Vagina (tissue), 2 donors: Measurements from ENCODE around the gene PTPRG.

Experiments
- CTCF ChIP-seq, 3 experiments: fragments of 450-650 bp in 2 of 3; fragments of 200-600 bp in 1 of 3; sonication (generic) in 1 of 3; IDR thresholded peaks; one replicate each; pipeline ENCODE4 v1.5.1; 2017 to 2019; ENCODE audit warnings: antibody characterized with exemption in 3 of 3, mild to moderate bottlenecking in 2 of 3, moderate library complexity in 2 of 3
- POLR2A ChIP-seq, 2 donors: fragments of 450-650 bp; IDR thresholded peaks; one replicate each; pipeline ENCODE4 v1.6.1; 2017; ENCODE audit warnings: antibody characterized with exemption in 2 of 2, mild to moderate bottlenecking in 2 of 2, moderate library complexity in 2 of 2
- POLR2AphosphoS5 ChIP-seq, 2 donors: sonication (generic); formaldehyde crosslinking; IDR thresholded peaks; one replicate each; pipeline ENCODE4 v1.9.0; 2017; ENCODE audit warnings: antibody characterized with exemption in 2 of 2, mild to moderate bottlenecking in 2 of 2, low read depth in 1 of 2; ENCODE audit not compliant: insufficient read depth in 1 of 2

GRCh38 chr3:61743067-61743466, 181.7 kb downstream of the PTPRG start:
- TF ChIP-seq POLR2AphosphoS5 (IDR thresholded peaks at IDR 0.05; ENCODE audit: insufficient read depth in 1 of 2, low read depth in 1 of 2) (no peak), CTCF (IDR thresholded peaks at IDR 0.05) (no peak), POLR2A (IDR thresholded peaks at IDR 0.05) (no peak)
